Activated CD8-positive, alpha-beta T cell treated with anti-CD3 and anti-CD28 coated beads for 36 hours (primary cell): ENCODE measurements around the gene SCN10A. TPM values are rescaled to one million over a fixed set of nuclear protein-coding genes. Genes with fewer than 3 reads are reported as not detected.

Experiments used
- ATAC-seq: fragments of 200-7000 bp; cut with Tn5 transposase; one replicate; pipeline ENCODE4 v1.10.0; 2021; ENCODE audit warnings: mild to moderate bottlenecking, moderate library complexity
- CTCF ChIA-PET: fragments of 350-600 bp; sonication (Branson Sonifier 250); formaldehyde crosslinking; loops from one replicate; lab custom pipeline; 2021; ENCODE audit warnings: antibody characterized with exemption; lab: Charles Lee
- POLR2A ChIA-PET: fragments of 350-600 bp; sonication (Branson Sonifier 250); formaldehyde crosslinking; loops from one replicate; lab custom pipeline; 2021; ENCODE audit warnings: antibody characterized with exemption; lab: Charles Lee
- DNase-seq: peaks from one replicate; pipeline ENCODE4 v3.0.0-alpha.2; 2020
- H3K27ac Mint-ChIP-seq: one replicate; pipeline ENCODE4 v1.8.0; 2021; ENCODE audit warnings: mild to moderate bottlenecking, mixed read lengths
- H3K27me3 Mint-ChIP-seq: one replicate; pipeline ENCODE4 v1.8.0; 2021; ENCODE audit warnings: mixed read lengths
- H3K36me3 Mint-ChIP-seq: one replicate; pipeline ENCODE4 v1.8.0; 2021; ENCODE audit warnings: low read depth, mixed read lengths
- H3K4me1 Mint-ChIP-seq: one replicate; pipeline ENCODE4 v1.8.0; 2021; ENCODE audit warnings: low read depth, mixed read lengths
- H3K4me3 Mint-ChIP-seq: one replicate; pipeline ENCODE4 v1.8.0; 2021; ENCODE audit warnings: mild to moderate bottlenecking, moderate library complexity, mixed read lengths
- H3K9me3 Mint-ChIP-seq: one replicate; pipeline ENCODE4 v1.8.0; 2021; ENCODE audit warnings: mixed read lengths
- CTCF ChIP-seq: fragments of 200-600 bp; IDR thresholded peaks from one replicate; pipeline ENCODE4 v1.8.0; 2022; ENCODE audit warnings: antibody characterized with exemption, mild to moderate bottlenecking
- intact Hi-C: fragments of 100-400 bp; cut with micrococcal nuclease; formaldehyde crosslinking; loops from one replicate; pipeline ENCODE4 v1.10.0; 2022
- total RNA-seq, 2 experiments: library from RNA; stranded (reverse); gene quantifications; one replicate each; pipeline ENCODE4 v1.2.3, GENCODE V29; 2021

The SCN10A gene
- total RNA-seq, 2 experiments from 2014 or later = not detected

DNA sequence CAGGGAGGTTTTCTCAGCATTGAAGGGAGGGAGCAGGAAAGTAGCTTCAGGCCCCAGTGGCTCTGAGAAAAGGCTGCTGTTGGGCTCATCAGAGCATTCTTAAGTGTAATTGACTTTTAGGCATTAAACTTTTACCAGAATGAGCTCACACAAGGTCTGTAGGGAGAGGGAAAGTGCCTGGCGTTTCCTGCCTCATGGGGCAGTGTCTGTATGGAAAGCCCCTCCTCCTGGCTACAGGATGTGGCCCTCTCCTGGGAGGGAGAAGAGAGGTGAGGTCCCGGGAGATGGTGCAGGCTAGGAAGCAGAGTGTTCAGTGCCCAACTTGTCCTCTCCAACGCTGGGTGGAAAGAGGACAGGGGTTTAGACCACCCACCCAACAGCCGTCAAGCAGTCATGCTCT lies 21.3 kb upstream of the SCN10A start:
- no peak for TF ChIP-seq CTCF
- ATAC-seq (no peak), DNase-seq (no peak)
- POLR2A ChIA-PET = no interaction called here
- Mint-ChIP-seq H3K4me1 (peaks cover 12% of the 10 kb centered on the region), H3K36me3 (no peaks in the 10 kb centered on the region), H3K27me3 (peaks cover 2% of the 10 kb centered on the region), H3K27ac (no peak overlapping the region), H3K4me3 (no peak overlapping the region), H3K9me3 (no peaks in the 10 kb centered on the region)
- intact Hi-C loops = no loop called here
- CTCF ChIA-PET = interaction anchor here (0.9 kb wide), 1 partner anchor 163 kb away, joined by 4 read pairs; no protein-coding TSS in a partner anchor

- CTCF ChIA-PET = interaction anchor here (1.3 to 1.4 kb wide), 2 partner anchors 8 to 186 kb away, joined by 3 to 5 read pairs; no protein-coding TSS in a partner anchor
- TF ChIP-seq CTCF = no peak
- ATAC-seq (no peak), DNase-seq (no peak)
- POLR2A ChIA-PET = no interaction called here
- intact Hi-C loops = no loop called here
- Mint-ChIP-seq H3K27me3 (peaks cover 2% of the 10 kb centered on the region), H3K9me3 (no peaks in the 10 kb centered on the region), H3K4me1 (peaks cover 12% of the 10 kb centered on the region), H3K36me3 (no peaks in the 10 kb centered on the region), H3K4me3 (no peak overlapping the region), H3K27ac (no peak overlapping the region)
Observed at GRCh38 chr3:38836561-38836960, 20.5 kb upstream of the SCN10A start.

GRCh38 chr3:38835939-38836338 lies 19.9 kb upstream of the SCN10A start:
- TF ChIP-seq CTCF = no peak
- Mint-ChIP-seq H3K27me3 (peaks cover 2% of the 10 kb centered on the region), H3K4me1 (peaks cover 12% of the 10 kb centered on the region), H3K4me3 (no peak overlapping the region), H3K27ac (no peak overlapping the region), H3K36me3 (no peaks in the 10 kb centered on the region), H3K9me3 (no peaks in the 10 kb centered on the region)
- intact Hi-C loops = no loop called here
- ChIA-PET POLR2A (no interaction called here), CTCF (interaction anchor here (1.3 to 1.4 kb wide), 2 partner anchors 9 to 185 kb away, joined by 3 to 5 read pairs; no protein-coding TSS in a partner anchor)
- no peak for ATAC-seq
- DNase-seq = no peak

DNA sequence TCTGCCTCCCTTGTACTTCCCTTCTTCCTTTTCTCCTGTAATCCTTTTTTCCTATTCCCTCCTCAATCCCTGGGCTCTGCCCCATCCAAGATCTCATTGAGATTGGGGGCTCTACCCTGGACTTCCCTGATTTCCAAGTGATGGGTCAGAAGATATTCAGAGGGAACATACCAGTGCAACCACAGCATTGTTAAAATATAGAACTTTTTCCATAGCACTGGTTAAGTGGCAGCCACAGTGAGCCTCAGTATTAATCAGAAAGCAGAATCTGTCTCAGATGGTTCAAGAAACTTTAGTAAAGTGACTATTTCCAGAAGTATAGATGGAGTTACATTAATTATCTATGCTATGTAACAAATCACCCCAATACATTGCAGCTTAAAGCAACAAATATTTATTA lies 18.7 kb upstream of the SCN10A start:
- Mint-ChIP-seq H3K36me3 (no peaks in the 10 kb centered on the region), H3K4me3 (no peak overlapping the region), H3K9me3 (no peaks in the 10 kb centered on the region), H3K27ac (peak overlapping the region; percentile 81), H3K4me1 (peaks cover 12% of the 10 kb centered on the region), H3K27me3 (peaks cover 2% of the 10 kb centered on the region)
- CTCF ChIA-PET = interaction anchor here (1.3 kb wide), 1 partner anchor 165 kb away, joined by 3 read pairs; no protein-coding TSS in a partner anchor
- DNase-seq (no peak), ATAC-seq (no peak)
- POLR2A ChIA-PET = no interaction called here
- intact Hi-C loops = no loop called here
- no peak for TF ChIP-seq CTCF

GRCh38 chr3:38834110-38834509 lies 18.1 kb upstream of the SCN10A start:
- intact Hi-C loops = no loop called here
- no peaks in the 10 kb centered on the region for H3K36me3 Mint-ChIP-seq
- no peak for TF ChIP-seq CTCF
- CTCF ChIA-PET = interaction anchor here (0.6 to 1.3 kb wide), 2 partner anchors 9 to 165 kb away, joined by 3 read pairs; no protein-coding TSS in a partner anchor
- H3K9me3 Mint-ChIP-seq = no peaks in the 10 kb centered on the region
- peak; percentile 98 for ATAC-seq
- H3K4me3 Mint-ChIP-seq = no peak overlapping the region
- H3K27me3 Mint-ChIP-seq = no peaks in the 10 kb centered on the region
- POLR2A ChIA-PET = no interaction called here
- H3K4me1 Mint-ChIP-seq = peaks cover 12% of the 10 kb centered on the region
- peak; percentile 83 for DNase-seq
- H3K27ac Mint-ChIP-seq = peak overlapping the region; percentile 81
